H9 (cell line): ENCODE measurements around the gene ETNK2. TPM values are rescaled to one million over a fixed set of nuclear protein-coding genes. Genes with fewer than 3 reads are reported as not detected.
A peak's percentile ranks its signal among the peaks of the same experiment; 100 is the strongest.

Experiments
- DNase-seq: peaks from one replicate; pipeline ENCODE4 v3.0.0-alpha.2; 2017
- H2AFZ ChIP-seq: one replicate; pipeline ENCODE4 v1.6.1; 2013; ENCODE audit warnings: mild to moderate bottlenecking, low read length, control low read depth, moderate library complexity
- H2AK5ac ChIP-seq: 2 replicates; pipeline ENCODE4 v1.6.1; 2013; ENCODE audit warnings: low read length, control low read depth, mixed read lengths; ENCODE audit not compliant: insufficient read length
- H2BK120ac ChIP-seq: one replicate; pipeline ENCODE4 v1.6.1; 2013; ENCODE audit warnings: low read depth, mild to moderate bottlenecking, low read length, control low read depth, inconsistent platforms; ENCODE audit not compliant: poor library complexity, severe bottlenecking
- H2BK12ac ChIP-seq: 2 replicates; pipeline ENCODE4 v1.6.1; 2013; ENCODE audit warnings: low read length, control low read depth, mixed read lengths, low read depth; ENCODE audit not compliant: insufficient read length
- H2BK15ac ChIP-seq: 2 replicates; pipeline ENCODE4 v1.6.1; 2013; ENCODE audit warnings: low read depth, low read length, control low read depth
- H2BK20ac ChIP-seq: one replicate; pipeline ENCODE4 v1.6.1; 2013; ENCODE audit warnings: low read depth, mild to moderate bottlenecking, low read length, control low read depth, inconsistent platforms; ENCODE audit not compliant: poor library complexity, severe bottlenecking
- H2BK5ac ChIP-seq: 2 replicates; pipeline ENCODE4 v1.6.1; 2013; ENCODE audit warnings: low read length, control low read depth, mixed read lengths; ENCODE audit not compliant: insufficient read length
- H3K14ac ChIP-seq: 2 replicates; pipeline ENCODE4 v1.6.1; 2013; ENCODE audit warnings: low read length, control low read depth; ENCODE audit not compliant: insufficient read depth
- H3K18ac ChIP-seq: 2 replicates; pipeline ENCODE4 v1.6.1; 2013; ENCODE audit warnings: low read depth, mild to moderate bottlenecking, mixed read lengths, low read length, control low read depth; ENCODE audit not compliant: insufficient read length
- H3K23ac ChIP-seq: 2 replicates; pipeline ENCODE4 v1.6.1; 2013; ENCODE audit warnings: low read length, control low read depth, mixed read lengths, low read depth; ENCODE audit not compliant: insufficient read length
- H3K23me2 ChIP-seq: 2 replicates; pipeline ENCODE4 v1.6.1; 2013; ENCODE audit warnings: low read depth, mild to moderate bottlenecking, mixed read lengths, low read length, control low read depth; ENCODE audit not compliant: insufficient read length, poor library complexity, severe bottlenecking
- H3K27ac ChIP-seq: 2 replicates; pipeline ENCODE4 v1.5.1; 2013; ENCODE audit warnings: low read length, control low read depth, mixed read lengths, low read depth; ENCODE audit not compliant: insufficient read length
- H3K27me3 ChIP-seq: 2 replicates; pipeline ENCODE4 v1.6.1; 2013; ENCODE audit warnings: low read length, control low read depth, inconsistent platforms; ENCODE audit not compliant: insufficient read depth
- H3K4ac ChIP-seq: 2 replicates; pipeline ENCODE4 v1.6.1; 2013; ENCODE audit warnings: low read depth, mild to moderate bottlenecking, control low read depth, inconsistent platforms, low read length, moderate library complexity
- H3K4me1 ChIP-seq: 2 replicates; pipeline ENCODE4 v1.6.1; 2013; ENCODE audit warnings: low read length, control low read depth, inconsistent platforms; ENCODE audit not compliant: insufficient read depth
- H3K4me2 ChIP-seq: 2 replicates; pipeline ENCODE4 v1.6.1; 2013; ENCODE audit warnings: low read length, control low read depth, mixed read lengths; ENCODE audit not compliant: insufficient read length, insufficient read depth
- H3K56ac ChIP-seq: 2 replicates; pipeline ENCODE4 v1.6.1; 2013; ENCODE audit warnings: low read depth, mild to moderate bottlenecking, mixed read lengths, low read length, control low read depth; ENCODE audit not compliant: insufficient read length
- H3K79me1 ChIP-seq: 2 replicates; pipeline ENCODE4 v1.6.1; 2013; ENCODE audit warnings: low read depth, mild to moderate bottlenecking, moderate library complexity, low read length, control low read depth, inconsistent platforms; ENCODE audit not compliant: insufficient read depth, poor library complexity, severe bottlenecking
- H3K79me2 ChIP-seq: 2 replicates; pipeline ENCODE4 v1.6.1; 2013; ENCODE audit warnings: low read length, control low read depth, inconsistent platforms; ENCODE audit not compliant: insufficient read depth
- H3K9ac ChIP-seq: 2 replicates; pipeline ENCODE4 v1.6.1; 2013; ENCODE audit warnings: low read length, control low read depth, mixed read lengths; ENCODE audit not compliant: insufficient read length; ENCODE audit errors: extremely low read depth
- H3K9me3 ChIP-seq: one replicate; pipeline ENCODE4 v1.6.1; 2013; ENCODE audit warnings: low read depth, low read length, inconsistent platforms; ENCODE audit not compliant: control insufficient read depth
- H3T11ph ChIP-seq: one replicate; pipeline ENCODE4 v1.6.1; 2013; ENCODE audit warnings: mild to moderate bottlenecking, low read length, control low read depth, inconsistent platforms
- H4K20me1 ChIP-seq: one replicate; pipeline ENCODE4 v1.6.1; 2013; ENCODE audit not compliant: control insufficient read depth, insufficient read length, insufficient read depth
- H4K5ac ChIP-seq: 2 replicates; pipeline ENCODE4 v1.6.1; 2013; ENCODE audit warnings: low read depth, mild to moderate bottlenecking, mixed read lengths, low read length, control low read depth; ENCODE audit not compliant: insufficient read length
- H4K8ac ChIP-seq: replicated peaks from 2 replicates; pipeline ENCODE4 v1.6.1; 2013; ENCODE audit warnings: low read length, control low read depth, mixed read lengths, low read depth; ENCODE audit not compliant: insufficient read length
- H4K91ac ChIP-seq: 2 replicates; pipeline ENCODE4 v1.6.1; 2013; ENCODE audit warnings: low read depth, mild to moderate bottlenecking, moderate library complexity, mixed read lengths, low read length, control low read depth; ENCODE audit not compliant: insufficient read length
- H3K27ac Mint-ChIP-seq, 3 experiments: 2 replicates in 2 of 3; 3 replicates in 1 of 3; pipeline ENCODE4 v1.8.0; 2020 to 2021; ENCODE audit warnings: mixed read lengths in 3 of 3, mild to moderate bottlenecking in 1 of 3, moderate library complexity in 1 of 3
- H3K27me3 Mint-ChIP-seq: 2 replicates; pipeline ENCODE4 v1.8.0; 2021; ENCODE audit warnings: low read depth, mild to moderate bottlenecking, moderate library complexity, mixed read lengths
- H3K36me3 Mint-ChIP-seq, 3 experiments: 2 replicates in 2 of 3; 3 replicates in 1 of 3; pipeline ENCODE4 v1.8.0; 2020 to 2021; ENCODE audit warnings: low read depth in 3 of 3, mixed read lengths in 3 of 3; ENCODE audit not compliant: insufficient read depth in 1 of 3
- H3K4me1 Mint-ChIP-seq, 2 experiments: 2 replicates each; pipeline ENCODE4 v1.8.0; 2020; ENCODE audit warnings: mixed read lengths in 2 of 2
- H3K4me3 Mint-ChIP-seq, 2 experiments: 2 replicates in 1 of 2; 3 replicates in 1 of 2; pipeline ENCODE4 v1.8.0; 2020 to 2021; ENCODE audit warnings: mild to moderate bottlenecking in 2 of 2, mixed read lengths in 2 of 2, moderate library complexity in 1 of 2
- H3K9me3 Mint-ChIP-seq, 2 experiments: 2 replicates in 1 of 2; 3 replicates in 1 of 2; pipeline ENCODE4 v1.8.0; 2020; ENCODE audit warnings: mild to moderate bottlenecking in 2 of 2, mixed read lengths in 2 of 2, moderate library complexity in 1 of 2
- CTCF ChIP-seq: fragments of 200-600 bp; sonication (generic); conservative IDR thresholded peaks from 3 replicates; pipeline ENCODE4 v1.8.0; 2021; ENCODE audit warnings: antibody characterized with exemption, mild to moderate bottlenecking
- WGBS: extraction: QIAGEN DNeasy Blood & Tissue Kit; methylation state at CpG from one replicate; pipeline ENCODE4 v1.1.7; 2013; ENCODE audit warnings: missing lambda C conversion rate, low lambda C conversion rate, mixed read lengths; ENCODE audit not compliant: insufficient read length; ENCODE audit errors: extremely low coverage; 5-methylcytosine and 5-hydroxymethylcytosine counted together
- total RNA-seq: library from RNA; stranded (reverse); gene quantifications from 2 replicates; pipeline ENCODE4 v1.2.1, GENCODE V29; 2021

ETNK2 gene
- total RNA-seq, 1 experiment from 2014 or later, result 17.6 TPM

GRCh38 chr1:204084247-204084772 is 67.5 kb downstream of the ETNK2 start:
- H3K9me3 ChIP-seq, result no peaks in the 10 kb centered on the region
- peak overlapping the region; percentile 97 to 100 (median 98) for H3K27ac Mint-ChIP-seq
- H4K8ac ChIP-seq, result no peak overlapping the region
- peaks cover 6% of the 10 kb centered on the region for H3K23me2 ChIP-seq
- H3K27ac ChIP-seq, result peak overlapping the region; percentile 47
- peak overlapping the region; percentile 68 for H3K18ac ChIP-seq
- no peaks in the 10 kb centered on the region for H3K79me1 ChIP-seq
- H3K56ac ChIP-seq, result no peak overlapping the region
- no peaks in the 10 kb centered on the region for H4K20me1 ChIP-seq
- no peaks in the 10 kb centered on the region for H3K27me3 ChIP-seq
- no peak for TF ChIP-seq CTCF
- H4K5ac ChIP-seq, result no peak overlapping the region
- H3T11ph ChIP-seq, result no peak overlapping the region
- no peak overlapping the region for H3K9ac ChIP-seq
- H3K79me2 ChIP-seq, result peaks cover 61% of the 10 kb centered on the region; the same call in 1 of the 2 replicates
- no peak overlapping the region for H2BK20ac ChIP-seq
- peaks cover 81 to 90% of the 10 kb centered on the region in 2 experiments for H3K4me1 Mint-ChIP-seq
- H3K23ac ChIP-seq, result no peak overlapping the region
- no peak overlapping the region for H2AFZ ChIP-seq
- H4K91ac ChIP-seq, result peak overlapping the region; percentile 73
- H3K27me3 Mint-ChIP-seq, result no peaks in the 10 kb centered on the region
- peaks cover 41% of the 10 kb centered on the region; the same call in 1 of the 2 replicates for H3K4me1 ChIP-seq
- peak overlapping the region; percentile 54 for H3K14ac ChIP-seq
- no peak overlapping the region for H2BK5ac ChIP-seq
- H3K4me2 ChIP-seq, result no peak overlapping the region
- H2AK5ac ChIP-seq, result no peak overlapping the region
- H3K9me3 Mint-ChIP-seq, result no peaks in the 10 kb centered on the region
- H3K4me3 Mint-ChIP-seq, result peak overlapping the region; percentile 12 to 20; a peak in 2 of 5 replicates
- WGBS, result no CpG with 5 or more reads among the region's 4 CpGs
- H2BK120ac ChIP-seq, result no peak overlapping the region
- no peak overlapping the region for H2BK15ac ChIP-seq
- peak overlapping the region; percentile 40 for H2BK12ac ChIP-seq
- DNase-seq, result peak; percentile 98
- peaks cover 2 to 7% (median 4%) of the 10 kb centered on the region in 3 experiments; a peak in 6 of 7 replicates for H3K36me3 Mint-ChIP-seq
- no peak overlapping the region; the same call in 1 of the 2 replicates for H3K4ac ChIP-seq
